H1 (cell line): Measurements from ENCODE around the gene ZBED4. TPM values are rescaled to one million over a fixed set of nuclear protein-coding genes. Genes with fewer than 3 reads are reported as not detected.

Experiments used
- CTCF ChIA-PET: fragments of 300-600 bp; sonication (Branson Sonifier 250); formaldehyde crosslinking; loops from one replicate; lab custom pipeline; 2021; ENCODE audit not compliant: partially characterized antibody; lab: Charles Lee
- POLR2A ChIA-PET: fragments of 300-600 bp; sonication (Branson Sonifier 250); formaldehyde crosslinking; loops from one replicate; lab custom pipeline; 2021; ENCODE audit warnings: inconsistent platforms; ENCODE audit not compliant: partially characterized antibody; lab: Charles Lee
- DNase-seq, 2 experiments: peaks; one replicate each; pipeline versions ENCODE4 v3.0.0 to v3.0.0-alpha.2; 2010 to 2022; ENCODE audit warnings: low spot score in 2 of 2, low read depth in 1 of 2, mixed read lengths in 1 of 2
- FAIRE-seq: peaks from 2 replicates; lab custom pipeline; 2011; peaks lifted over from hg19 to GRCh38; lab: Jason Lieb, UNC
- H2AFZ ChIP-seq: 2 replicates; pipeline ENCODE4 v1.8.1; 2012; ENCODE audit warnings: low read length, inconsistent platforms
- H2AK5ac ChIP-seq: 2 replicates; pipeline ENCODE4 v1.6.1; 2013; ENCODE audit warnings: low read depth, low read length
- H2BK120ac ChIP-seq: replicated peaks from 2 replicates; pipeline ENCODE3; 2013; ENCODE audit warnings: low read depth, low read length, inconsistent platforms
- H2BK12ac ChIP-seq: 2 replicates; pipeline ENCODE4 v1.6.1; 2013; ENCODE audit warnings: low read depth, low read length
- H2BK15ac ChIP-seq: 2 replicates; pipeline ENCODE4 v1.6.1; 2013; ENCODE audit warnings: low read length
- H2BK20ac ChIP-seq: 2 replicates; pipeline ENCODE4 v1.6.1; 2013; ENCODE audit warnings: low read length
- H2BK5ac ChIP-seq: 2 replicates; pipeline ENCODE4 v1.6.1; 2013; ENCODE audit warnings: low read depth, low read length
- H3K14ac ChIP-seq: 2 replicates; pipeline ENCODE4 v1.6.1; 2013; ENCODE audit warnings: inconsistent platforms; ENCODE audit not compliant: insufficient read length
- H3K18ac ChIP-seq: 2 replicates; pipeline ENCODE4 v1.6.1; 2013; ENCODE audit warnings: low read length; ENCODE audit errors: extremely low read depth
- H3K23ac ChIP-seq: 2 replicates; pipeline ENCODE4 v1.6.1; 2013; ENCODE audit warnings: inconsistent platforms; ENCODE audit not compliant: insufficient read length
- H3K23me2 ChIP-seq: 2 replicates; pipeline ENCODE4 v1.6.1; 2013; ENCODE audit warnings: low read depth, low read length
- H3K27ac ChIP-seq: 2 replicates; pipeline ENCODE4 v1.6.1; 2011; ENCODE audit warnings: low read depth, low read length, inconsistent platforms
- H3K27me3 ChIP-seq, 4 experiments: replicated peaks in 1 of 4; 1 replicate in 1 of 4; 2 replicates in 3 of 4; pipeline versions ENCODE4 v1.6.1 to v1.8.1; 2011 to 2013; ENCODE audit warnings: low read length in 3 of 4, mild to moderate bottlenecking in 3 of 4, inconsistent platforms in 2 of 4, mixed read lengths in 2 of 4, moderate library complexity in 1 of 4; ENCODE audit not compliant: control insufficient read depth in 3 of 4, insufficient read depth in 3 of 4; ENCODE audit errors: extremely low read depth in 1 of 4
- H3K36me3 ChIP-seq, 4 experiments: 2 replicates each; pipeline versions ENCODE4 v1.6.1 to v1.8.1; 2011 to 2013; ENCODE audit warnings: mild to moderate bottlenecking in 4 of 4, low read length in 3 of 4, moderate library complexity in 2 of 4, control low read depth in 1 of 4, inconsistent platforms in 1 of 4; ENCODE audit not compliant: insufficient read depth in 4 of 4, control insufficient read depth in 2 of 4
- H3K4ac ChIP-seq: replicated peaks from 2 replicates; pipeline ENCODE3; 2013; ENCODE audit warnings: low read length, low read depth, mixed read lengths, inconsistent platforms; ENCODE audit not compliant: insufficient read length
- H3K4me1 ChIP-seq, 4 experiments: replicated peaks in 1 of 4; 1 replicate in 1 of 4; 2 replicates in 3 of 4; pipeline versions ENCODE4 v1.6.1 to v1.8.1; 2011 to 2013; ENCODE audit warnings: low read length in 3 of 4, inconsistent platforms in 2 of 4, mixed read lengths in 1 of 4; ENCODE audit not compliant: insufficient read depth in 4 of 4, control insufficient read depth in 3 of 4
- H3K4me2 ChIP-seq, 2 experiments: 2 replicates each; pipeline versions ENCODE4 v1.6.1 to v1.8.1; 2011 to 2013; ENCODE audit warnings: low read depth in 2 of 2, low read length in 2 of 2, control low read depth in 1 of 2, inconsistent platforms in 1 of 2, mild to moderate bottlenecking in 1 of 2; ENCODE audit not compliant: insufficient read depth in 1 of 2
- H3K4me3 ChIP-seq, 4 experiments: fragments of 200-600, 300-600 bp in 1 of 4; sonication (generic), shearing (Covaris generic), sonication (Bioruptor Twin) in 1 of 4; 2 replicates each; pipeline versions ENCODE4 v1.5.1 to v1.8.1; 2011 to 2016; ENCODE audit warnings: low read length in 4 of 4, low read depth in 3 of 4, control low read depth in 2 of 4, inconsistent platforms in 2 of 4, mild to moderate bottlenecking in 2 of 4, mixed read lengths in 1 of 4, moderate library complexity in 1 of 4; ENCODE audit not compliant: insufficient read depth in 2 of 4; ENCODE audit errors: extremely low read depth in 1 of 4
- H3K56ac ChIP-seq: replicated peaks from 2 replicates; pipeline ENCODE3; 2013; ENCODE audit warnings: low read depth, mild to moderate bottlenecking, mixed read lengths, low read length, inconsistent platforms; ENCODE audit not compliant: insufficient read length
- H3K79me1 ChIP-seq: 2 replicates; pipeline ENCODE4 v1.6.1; 2013; ENCODE audit warnings: low read depth, low read length, control low read depth
- H3K79me2 ChIP-seq, 2 experiments: 2 replicates each; pipeline versions ENCODE4 v1.6.1 to v1.8.1; 2012 to 2013; ENCODE audit warnings: low read length in 2 of 2, mild to moderate bottlenecking in 2 of 2, inconsistent platforms in 1 of 2; ENCODE audit not compliant: insufficient read depth in 2 of 2, control insufficient read depth in 1 of 2
- H3K9ac ChIP-seq, 4 experiments: replicated peaks in 1 of 4; 1 replicate in 1 of 4; 2 replicates in 3 of 4; pipeline versions ENCODE4 v1.6.1 to v1.8.1; 2011 to 2013; ENCODE audit warnings: low read depth in 3 of 4, low read length in 3 of 4, control low read depth in 2 of 4, mild to moderate bottlenecking in 2 of 4, moderate library complexity in 2 of 4, inconsistent platforms in 1 of 4; ENCODE audit errors: extremely low read depth in 1 of 4
- H3K9me3 ChIP-seq, 2 experiments: 2 replicates each; pipeline versions ENCODE4 v1.6.1 to v1.8.1; 2012 to 2013; ENCODE audit warnings: mild to moderate bottlenecking in 2 of 2, moderate library complexity in 2 of 2, control low read depth in 1 of 2, inconsistent platforms in 1 of 2, low read depth in 1 of 2, low read length in 1 of 2, mixed read lengths in 1 of 2; ENCODE audit not compliant: insufficient read depth in 2 of 2
- H4K20me1 ChIP-seq, 2 experiments: replicated peaks in 1 of 2; 2 replicates each; pipeline versions ENCODE3 to v1.8.1; 2011 to 2013; ENCODE audit warnings: inconsistent platforms in 2 of 2, low read length in 2 of 2, mild to moderate bottlenecking in 1 of 2; ENCODE audit not compliant: insufficient read depth in 2 of 2, control insufficient read depth in 1 of 2
- H4K5ac ChIP-seq: 2 replicates; pipeline ENCODE4 v1.6.1; 2013; ENCODE audit warnings: low read length, low read depth, mixed read lengths, inconsistent platforms; ENCODE audit not compliant: insufficient read length
- H4K8ac ChIP-seq: 2 replicates; pipeline ENCODE4 v1.8.0; 2013; ENCODE audit warnings: mild to moderate bottlenecking, moderate library complexity, low read length, inconsistent platforms; ENCODE audit not compliant: insufficient read depth; ENCODE audit errors: extremely low read depth
- H4K91ac ChIP-seq: replicated peaks from 2 replicates; pipeline ENCODE3; 2013; ENCODE audit warnings: low read length, mixed read lengths, inconsistent platforms; ENCODE audit not compliant: insufficient read length
- CEBPB ChIP-seq: IDR thresholded peaks from 2 replicates; pipeline ENCODE4 v1.6.1; 2012; ENCODE audit warnings: low read depth, low read length
- CREB1 ChIP-seq: IDR thresholded peaks from 2 replicates; pipeline ENCODE4 v1.6.1; 2012; ENCODE audit warnings: inconsistent platforms
- GABPA ChIP-seq: IDR thresholded peaks from 2 replicates; pipeline ENCODE4 v1.6.1; 2011; ENCODE audit warnings: mild to moderate bottlenecking, low read length, moderate library complexity, borderline replicate concordance; ENCODE audit not compliant: insufficient read depth
- JUN ChIP-seq: IDR thresholded peaks from 2 replicates; pipeline ENCODE4 v1.6.1; 2011; ENCODE audit warnings: low read depth, mild to moderate bottlenecking, improper control_type of control experiment, low read length
- KDM1A ChIP-seq: fragments of 200-600, 300-600 bp; sonication (generic); IDR thresholded peaks from 2 replicates; pipeline ENCODE4 v1.7.1; 2016; ENCODE audit warnings: mild to moderate bottlenecking, low read length, borderline replicate concordance
- NANOG ChIP-seq: IDR thresholded peaks from 2 replicates; pipeline ENCODE4 v1.6.1; 2011; ENCODE audit warnings: low read length, low read depth, mild to moderate bottlenecking, inconsistent platforms; ENCODE audit not compliant: insufficient read depth, poor library complexity, severe bottlenecking
- TEAD4 ChIP-seq: IDR thresholded peaks from 2 replicates; pipeline ENCODE4 v1.6.1; 2012; ENCODE audit warnings: low read depth, low read length, inconsistent platforms, mixed read lengths
- WGBS, 2 experiments: shearing (Covaris generic) in 1 of 2; methylation state at CpG; one replicate each; pipeline versions ENCODE4 v1.1.6 to v1.1.7; 2013 to 2015; ENCODE audit warnings: low lambda C conversion rate in 2 of 2, mixed read lengths in 2 of 2, inconsistent platforms in 1 of 2, low coverage in 1 of 2, missing lambda C conversion rate in 1 of 2; ENCODE audit not compliant: insufficient replicate concordance in 2 of 2, insufficient coverage in 1 of 2, insufficient read length in 1 of 2; ENCODE audit errors: extremely low coverage in 1 of 2, missing lambda C conversion rate in 1 of 2; 5-methylcytosine and 5-hydroxymethylcytosine counted together
- polyA plus RNA-seq, 7 experiments: library from polyadenylated mRNA; depleted of rRNA in 3 of 7; stranded (reverse) in 5 of 7; unstranded in 2 of 7; fragments of >200 nt in 5 of 7; fragments of 200-250 nt in 2 of 7; gene quantifications; 1 replicate in 5 of 7; 2 replicates in 1 of 7; 4 replicates in 1 of 7; pipeline versions ENCODE4 v1.2.1 to v1.2.3, GENCODE V29; 2011 to 2013; ENCODE audit warnings: missing spikeins in 2 of 7, mixed read lengths in 2 of 7
- total RNA-seq: library from RNA; stranded (reverse); fragmentation: NEBNext Ultra II Directional; extraction: Animal tissue kit (Norgen Biotek cat#: 25700); gene quantifications from 2 replicates; pipeline ENCODE4 v1.2.1, GENCODE V29; 2021

The ZBED4 gene
- total and polyA plus RNA-seq, 2 of the 8 experiments (the other 6 are each of a cell fraction or from before 2014, with no cell fraction given), result 11.0 to 28.3 TPM

GRCh38 chr22:49814856-49815255, 38.8 kb upstream of the ZBED4 start:
- Histone ChIP-seq H4K8ac (no peak overlapping the region), H3K27me3 (no peaks in the 10 kb centered on the region), H3K23ac (no peak overlapping the region), H3K36me3 (peaks cover 2 to 24% (median 10%) of the 10 kb centered on the region in 4 experiments; a peak in 6 of 8 replicates), H2AFZ (no peak overlapping the region), H3K79me1 (peaks cover 14% of the 10 kb centered on the region), H4K20me1 (peaks cover 22 to 44% of the 10 kb centered on the region in 2 experiments), H2BK20ac (no peak overlapping the region), H3K4ac (no peak overlapping the region), H3K18ac (no peak overlapping the region), H4K5ac (no peak overlapping the region), H3K4me3 (no peak overlapping the region), H3K14ac (no peak overlapping the region), H4K91ac (no peak overlapping the region), H3K79me2 (peaks cover 32 to 99% of the 10 kb centered on the region in 2 experiments), H2AK5ac (no peak overlapping the region), H2BK15ac (no peak overlapping the region), H3K56ac (no peak overlapping the region), H3K9ac (no peak overlapping the region), H3K4me2 (no peak overlapping the region), H2BK5ac (no peak overlapping the region), H2BK120ac (no peak overlapping the region), H2BK12ac (no peak overlapping the region), H3K9me3 (no peaks in the 10 kb centered on the region), H3K23me2 (no peaks in the 10 kb centered on the region), H3K27ac (no peak overlapping the region), H3K4me1 (no peaks in the 10 kb centered on the region)
- POLR2A ChIA-PET, result interaction anchor here (0.9 to 1.5 kb wide), 2 partner anchors 19 to 103 kb away, joined by 3 read pairs; no protein-coding TSS in a partner anchor
- FAIRE-seq, result no peak
- DNase-seq, result no peak
- no peak for TF ChIP-seq CEBPB
- TF ChIP-seq CREB1, result no peak
- TF ChIP-seq JUN, result no peak
- TF ChIP-seq TEAD4, result no peak
- no peak for TF ChIP-seq GABPA
- TF ChIP-seq KDM1A, result no peak
- TF ChIP-seq NANOG, result no peak
- 89% methylated on average over 8 of the region's 8 CpGs; no CpG with 5 or more reads in 1 of the 2 experiments for WGBS, 2 experiments
- CTCF ChIA-PET, result interaction anchor here (1.1 to 2.1 kb wide), 2 partner anchors 11 to 33 kb away, joined by 3 to 5 read pairs; no protein-coding TSS in a partner anchor
